ENCODE measurements around the gene FMNL2. TPM values are rescaled to one million over a fixed set of nuclear protein-coding genes. Genes with fewer than 3 reads are reported as not detected.
"Not testable (repeated sequence)": the region's sequence is repeated elsewhere in the genome, so short reads cannot be mapped to it uniquely, and the experiment has no call there.

FMNL2 gene
- total RNA-seq, 4 donors from 2014 or later = 25.2 to 35.0 (median 27.4) TPM

DNA sequence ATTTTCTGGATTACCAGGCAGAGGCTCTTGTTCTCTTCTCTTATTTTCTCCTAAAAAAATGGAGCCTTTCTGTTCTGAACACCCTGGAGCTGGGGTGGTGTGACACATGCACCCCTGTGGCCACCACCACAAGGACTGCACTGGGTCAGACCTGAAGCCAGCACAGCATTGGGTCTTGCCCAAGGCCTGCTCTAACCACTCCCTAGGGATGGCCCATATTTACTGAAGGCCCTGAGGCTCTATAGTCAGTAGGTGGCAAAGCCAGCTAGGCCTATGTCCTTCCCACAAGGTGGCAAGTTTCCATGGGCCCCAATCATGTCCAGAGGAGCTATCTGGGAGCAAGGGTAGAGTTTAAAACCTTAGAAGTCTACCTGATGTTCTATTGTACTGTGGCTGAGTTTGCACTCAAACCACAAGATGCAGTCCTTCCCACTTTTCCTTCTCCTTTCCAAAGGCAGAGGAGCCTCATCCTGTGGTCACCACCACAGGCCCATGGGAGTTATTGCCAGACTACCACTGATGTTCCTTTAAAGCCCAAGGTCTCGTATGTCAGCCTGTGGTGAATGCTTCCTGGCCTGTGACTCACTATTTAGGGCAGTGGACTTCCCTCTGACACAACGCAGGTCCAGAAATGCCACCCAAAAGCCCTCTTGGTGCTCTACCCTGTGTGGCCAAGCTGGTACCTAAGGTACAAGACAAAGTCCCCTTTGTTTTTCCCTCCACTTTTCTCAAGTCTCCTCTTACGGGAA is 15.0 kb upstream of the FMNL2 start:
- Histone ChIP-seq H3K36me3 (no peaks in the 10 kb centered on the region), H3K27me3 (no peaks in the 10 kb centered on the region), H3K27ac (no peak overlapping the region), H3K4me3 (no peak overlapping the region), H3K9me3 (no peaks in the 10 kb centered on the region), H3K4me1 (no peaks in the 10 kb centered on the region)
- no peak for ATAC-seq
- 82% methylated on average over 3 of the region's 3 CpGs; no CpG with 5 or more reads in 1 of the 2 donors for WGBS, 2 donors (ENCODE audit: low coverage in 1 of 2)
- TF ChIP-seq EP300 (IDR thresholded peaks at IDR 0.05) (no peak), POLR2AphosphoS5 (IDR thresholded peaks at IDR 0.05) (no peak), POLR2A (IDR thresholded peaks at IDR 0.05) (no peak)
- TF ChIP-seq, protein P1, sequence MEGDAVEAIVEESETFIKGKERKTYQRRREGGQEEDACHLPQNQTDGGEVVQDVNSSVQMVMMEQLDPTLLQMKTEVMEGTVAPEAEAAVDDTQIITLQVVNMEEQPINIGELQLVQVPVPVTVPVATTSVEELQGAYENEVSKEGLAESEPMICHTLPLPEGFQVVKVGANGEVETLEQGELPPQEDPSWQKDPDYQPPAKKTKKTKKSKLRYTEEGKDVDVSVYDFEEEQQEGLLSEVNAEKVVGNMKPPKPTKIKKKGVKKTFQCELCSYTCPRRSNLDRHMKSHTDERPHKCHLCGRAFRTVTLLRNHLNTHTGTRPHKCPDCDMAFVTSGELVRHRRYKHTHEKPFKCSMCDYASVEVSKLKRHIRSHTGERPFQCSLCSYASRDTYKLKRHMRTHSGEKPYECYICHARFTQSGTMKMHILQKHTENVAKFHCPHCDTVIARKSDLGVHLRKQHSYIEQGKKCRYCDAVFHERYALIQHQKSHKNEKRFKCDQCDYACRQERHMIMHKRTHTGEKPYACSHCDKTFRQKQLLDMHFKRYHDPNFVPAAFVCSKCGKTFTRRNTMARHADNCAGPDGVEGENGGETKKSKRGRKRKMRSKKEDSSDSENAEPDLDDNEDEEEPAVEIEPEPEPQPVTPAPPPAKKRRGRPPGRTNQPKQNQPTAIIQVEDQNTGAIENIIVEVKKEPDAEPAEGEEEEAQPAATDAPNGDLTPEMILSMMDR (IDR thresholded peaks at IDR 0.05) = no peak

DNA sequence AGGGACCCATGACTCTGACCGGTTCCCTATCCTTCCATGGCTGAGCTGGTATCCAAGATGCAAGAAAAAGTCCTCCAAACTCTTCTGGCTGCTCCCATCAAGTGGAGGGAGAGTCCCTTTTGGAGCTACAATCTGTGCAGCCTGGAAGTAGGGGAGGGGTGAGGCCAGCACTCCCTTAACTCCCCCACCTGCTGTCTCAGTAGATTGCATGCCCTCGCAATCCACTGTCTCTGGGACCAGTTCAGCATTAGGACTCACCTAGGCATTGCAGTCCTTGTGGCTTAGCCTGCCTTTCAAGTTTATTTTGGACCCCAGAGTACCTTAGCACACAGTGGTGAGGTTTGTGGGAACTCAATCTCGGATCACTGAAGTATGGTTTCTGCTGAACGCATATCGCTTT is 14.2 kb upstream of the FMNL2 start:
- TF ChIP-seq POLR2A (IDR thresholded peaks at IDR 0.05) = no peak
- TF ChIP-seq EP300 (IDR thresholded peaks at IDR 0.05) = no peak
- no peak for TF ChIP-seq POLR2AphosphoS5 (IDR thresholded peaks at IDR 0.05)
- TF ChIP-seq, protein P1 (IDR thresholded peaks at IDR 0.05) = no peak
- no peak for ATAC-seq

DNA sequence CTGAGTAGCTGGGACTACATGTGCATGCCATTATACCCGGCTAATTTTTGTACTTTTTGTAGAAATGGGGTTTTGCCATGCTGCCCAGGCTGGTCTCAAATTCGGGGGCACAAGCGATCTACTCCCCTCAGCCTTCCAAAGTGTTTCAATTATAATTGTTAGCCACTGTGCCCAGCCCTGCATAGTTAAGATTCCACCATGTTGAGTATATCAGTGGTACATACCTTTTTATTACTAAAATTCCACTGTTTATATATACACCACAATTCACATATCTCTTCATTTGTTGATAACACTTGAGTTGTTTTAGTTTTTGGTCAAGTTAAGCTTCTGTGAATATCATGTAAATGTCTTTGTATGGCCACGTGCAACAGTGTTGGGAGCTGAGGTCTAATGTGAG is 12.8 kb upstream of the FMNL2 start:
- Histone ChIP-seq H3K27ac (no peak overlapping the region), H3K9me3 (no peaks in the 10 kb centered on the region), H3K4me3 (no peak overlapping the region), H3K36me3 (no peaks in the 10 kb centered on the region), H3K27me3 (no peaks in the 10 kb centered on the region), H3K4me1 (no peaks in the 10 kb centered on the region)
- 93 to 100% methylated on average over 1 to 4 of the region's 4 CpGs for WGBS, 2 donors (ENCODE audit: low coverage in 1 of 2)
- ATAC-seq = no peak
- TF ChIP-seq POLR2A (IDR thresholded peaks at IDR 0.05) = no peak
- no peak for TF ChIP-seq EP300 (IDR thresholded peaks at IDR 0.05)
- TF ChIP-seq POLR2AphosphoS5 (IDR thresholded peaks at IDR 0.05) = no peak
- TF ChIP-seq, protein P1 (IDR thresholded peaks at IDR 0.05) = no peak

More for the DNA sequence above, 14.2 kb upstream of the FMNL2 start:
- H3K4me3 ChIP-seq = no peak overlapping the region
- H3K4me1 ChIP-seq = no peaks in the 10 kb centered on the region
- H3K9me3 ChIP-seq = no peaks in the 10 kb centered on the region
- 95 to 100% methylated on average over 3 to 4 of the region's 5 CpGs for WGBS, 2 donors (ENCODE audit: low coverage in 1 of 2)
- H3K27ac ChIP-seq = no peak overlapping the region
- H3K27me3 ChIP-seq = no peaks in the 10 kb centered on the region
- no peaks in the 10 kb centered on the region for H3K36me3 ChIP-seq

DNA sequence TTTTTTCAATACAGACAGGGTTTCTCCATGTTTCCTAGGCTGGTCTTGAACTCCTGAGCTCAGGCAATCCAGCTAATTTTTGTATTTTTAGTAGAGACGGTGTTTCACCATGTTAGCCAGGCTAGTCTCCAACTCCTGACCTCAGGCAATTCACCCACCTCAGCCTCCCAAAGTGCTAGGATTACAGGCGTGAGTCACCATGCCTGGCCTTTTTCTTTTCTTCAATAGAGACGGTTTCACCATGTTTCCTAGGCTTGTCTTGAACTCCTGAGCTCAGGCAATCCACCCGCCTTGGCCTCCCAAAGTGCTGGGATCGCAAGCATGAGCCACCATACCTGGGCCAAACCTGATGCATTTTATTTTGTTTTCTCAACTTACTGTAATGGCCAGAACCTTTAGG is 9.8 kb upstream of the FMNL2 start:
- not testable (repeated sequence) for H3K27me3 ChIP-seq, H3K36me3 ChIP-seq, H3K4me1 ChIP-seq, H3K27ac ChIP-seq, H3K4me3 ChIP-seq, H3K9me3 ChIP-seq, ATAC-seq
- WGBS, 2 donors (ENCODE audit: low coverage in 1 of 2) = 93 to 100% methylated on average over 2 to 5 of the region's 5 CpGs

DNA sequence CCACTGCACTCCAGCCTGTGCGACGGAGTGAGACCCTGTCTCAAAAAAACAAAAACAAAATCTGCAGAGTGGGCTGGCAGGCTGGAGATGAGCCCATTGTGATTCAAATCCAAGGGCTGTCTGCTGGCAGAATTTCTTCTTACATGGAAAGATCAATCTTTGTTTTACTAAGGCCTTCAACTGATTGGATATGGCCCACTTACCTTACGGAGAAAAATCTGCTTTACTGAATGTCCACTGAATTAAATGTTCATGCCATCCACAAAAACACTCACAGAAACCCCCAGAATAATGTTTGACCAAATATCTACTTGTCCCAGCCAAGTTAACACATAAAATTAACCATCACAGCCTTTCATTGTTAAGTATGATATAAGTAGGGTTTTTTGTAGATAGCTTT is 8.3 kb upstream of the FMNL2 start:
- Histone ChIP-seq H3K9me3 (no peaks in the 10 kb centered on the region), H3K4me1 (no peaks in the 10 kb centered on the region), H3K27ac (no peak overlapping the region), H3K4me3 (no peak overlapping the region), H3K36me3 (no peaks in the 10 kb centered on the region), H3K27me3 (no peaks in the 10 kb centered on the region)
- ATAC-seq = no peak
- WGBS, 2 donors (ENCODE audit: low coverage in 1 of 2) = 87 to 100% methylated on average over 3 of the region's 3 CpGs
- no peak for TF ChIP-seq POLR2AphosphoS5 (IDR thresholded peaks at IDR 0.05)
- TF ChIP-seq EP300 (IDR thresholded peaks at IDR 0.05) = no peak
- TF ChIP-seq, protein P1 (IDR thresholded peaks at IDR 0.05) = no peak
- TF ChIP-seq POLR2A (IDR thresholded peaks at IDR 0.05) = no peak
